GM19455 (cell line): ENCODE results near the gene PROSER1.
"Not testable (repeated sequence)": the region's sequence is repeated elsewhere in the genome, so short reads cannot be mapped to it uniquely, and the experiment has no call there.

ENCODE experiments used
- ATAC-seq: cut with Tn5 transposase; IDR thresholded peaks from one replicate; pipeline ENCODE4 v1.9.1; 2021; ENCODE audit not compliant: unreplicated experiment

PROSER1 gene

GRCh38 chr13:39037880-39038568 is at the start of gene PROSER1, which contains the start of gene NHLRC3:
TSS of gene PROSER1 (minus strand) at chr13:39038089. CDS start at chr13:39037242, 847 bp downstream.
TSS of gene NHLRC3 (plus strand) at chr13:39038456. CDS start at chr13:39038640, 184 bp downstream.
- ATAC-seq: peak; percentile 65

- not testable (repeated sequence) for ATAC-seq
Observed at GRCh38 chr13:39086251-39086945, 48.5 kb upstream of the PROSER1 start.

- no peak for ATAC-seq
Observed at GRCh38 chr13:39073983-39074382, 36.1 kb upstream of the PROSER1 start.

- no peak for ATAC-seq
Observed at GRCh38 chr13:39072842-39073241, 35.0 kb upstream of the PROSER1 start.

- no peak for ATAC-seq
Observed at GRCh38 chr13:39062004-39062403, 24.1 kb upstream of the PROSER1 start.

GRCh38 chr13:39058040-39058439 is 20.2 kb upstream of the PROSER1 start:
- ATAC-seq: no peak

GRCh38 chr13:39056018-39056417 is 18.1 kb upstream of the PROSER1 start:
- no peak for ATAC-seq

GRCh38 chr13:39054112-39054511 is 16.2 kb upstream of the PROSER1 start:
- ATAC-seq: no peak

- no peak for ATAC-seq
Observed at GRCh38 chr13:39052944-39053343, 15.1 kb upstream of the PROSER1 start.

GRCh38 chr13:39051157-39051556 is 13.3 kb upstream of the PROSER1 start:
- ATAC-seq: no peak

GRCh38 chr13:39049274-39049673 is 11.4 kb upstream of the PROSER1 start:
- ATAC-seq: no peak

- no peak for ATAC-seq
Observed at GRCh38 chr13:39048806-39049205, 10.9 kb upstream of the PROSER1 start.

GRCh38 chr13:39047560-39047959 is 9.7 kb upstream of the PROSER1 start:
- ATAC-seq: no peak

GRCh38 chr13:39044536-39044935 is 6.6 kb upstream of the PROSER1 start:
- peak; percentile 80 for ATAC-seq

GRCh38 chr13:39040206-39040605 is 2.3 kb upstream of the PROSER1 start:
- no peak for ATAC-seq

- no peak for ATAC-seq
Observed at GRCh38 chr13:39039041-39039440, 1.2 kb upstream of the PROSER1 start.

- ATAC-seq: peak; percentile 40
Observed at GRCh38 chr13:39038569-39039030, 711 bp upstream of the PROSER1 start.

GRCh38 chr13:39037410-39037879 is 444 bp downstream of the PROSER1 start:
- peak; percentile 33 for ATAC-seq

- ATAC-seq: no peak
Observed at GRCh38 chr13:39036212-39036611, 1.7 kb downstream of the PROSER1 start.

GRCh38 chr13:39035799-39036198 is 2.1 kb downstream of the PROSER1 start:
- no peak for ATAC-seq

GRCh38 chr13:39035204-39035603 is 2.7 kb downstream of the PROSER1 start:
- ATAC-seq: no peak

- no peak for ATAC-seq
Observed at GRCh38 chr13:39034085-39034484, 3.8 kb downstream of the PROSER1 start.
